SK-N-SH (cell line): ENCODE measurements around the gene PIANP. TPM values are rescaled to one million over a fixed set of nuclear protein-coding genes. Genes with fewer than 3 reads are reported as not detected.

Experiments
- CTCF ChIA-PET: fragments of 300-600, 350-600 bp; formaldehyde crosslinking; extraction: SDS; loops from one replicate; lab custom pipeline; 2021; lab: Yijun Ruan, JAX
- POLR2A ChIA-PET: fragments of 350-600 bp; sonication (Branson Sonifier 250); formaldehyde crosslinking; extraction: SDS; loops from one replicate; lab custom pipeline; 2020; ENCODE audit warnings: antibody characterized with exemption, inconsistent platforms; lab: Yijun Ruan, JAX
- DNase-seq: peaks from one replicate; pipeline ENCODE4 v3.0.0; 2012
- H2AFZ ChIP-seq: fragments of 200-600 bp; sonication (generic); 2 replicates; pipeline ENCODE4 v1.8.1; 2016; ENCODE audit warnings: antibody characterized with exemption, mild to moderate bottlenecking, low read depth
- H3F3A ChIP-seq: fragments of 200-600 bp; sonication (generic); replicated peaks from 2 replicates; pipeline ENCODE3; 2016; ENCODE audit warnings: antibody characterized with exemption, mild to moderate bottlenecking; ENCODE audit not compliant: insufficient read depth
- H3K27ac ChIP-seq, 2 experiments: fragments of 200-500 bp in 1 of 2; fragments of 200-600 bp in 1 of 2; sonication (Bioruptor generic) in 1 of 2; sonication (generic), shearing (Covaris generic) in 1 of 2; 2 replicates each; pipeline versions ENCODE4 v1.5.1 to v1.6.1; 2014 to 2016; ENCODE audit warnings: low read depth in 2 of 2, inconsistent platforms in 1 of 2, low read length in 1 of 2, mild to moderate bottlenecking in 1 of 2, mixed read lengths in 1 of 2
- H3K27me3 ChIP-seq: fragments of 200-600 bp; sonication (generic), shearing (Covaris generic); 2 replicates; pipeline ENCODE4 v1.6.1; 2016; ENCODE audit warnings: mixed run types; ENCODE audit not compliant: insufficient read depth
- H3K36me3 ChIP-seq, 2 experiments: fragments of 200-500 bp in 1 of 2; fragments of 200-600 bp in 1 of 2; sonication (Bioruptor generic) in 1 of 2; sonication (generic) in 1 of 2; replicated peaks in 1 of 2; 2 replicates each; pipeline versions ENCODE3 to v1.5.1; 2014 to 2016; ENCODE audit warnings: low read length in 1 of 2, mild to moderate bottlenecking in 1 of 2; ENCODE audit not compliant: insufficient read depth in 2 of 2, control insufficient read depth in 1 of 2
- H3K4me1 ChIP-seq, 2 experiments: fragments of 200-500 bp in 1 of 2; fragments of 200-600 bp in 1 of 2; sonication (Bioruptor generic) in 1 of 2; sonication (generic), shearing (Covaris generic) in 1 of 2; 2 replicates each; pipeline versions ENCODE4 v1.5.1 to v1.6.1; 2014 to 2016; ENCODE audit warnings: low read depth in 1 of 2, low read length in 1 of 2, mixed run types in 1 of 2; ENCODE audit not compliant: insufficient read depth in 2 of 2, control insufficient read depth in 1 of 2
- H3K4me2 ChIP-seq: fragments of 200-600 bp; sonication (generic), shearing (Covaris generic); 2 replicates; pipeline ENCODE4 v1.6.1; 2017; ENCODE audit warnings: mixed run types
- H3K4me3 ChIP-seq, 2 experiments: fragments of 200-500 bp in 1 of 2; fragments of 200-600 bp in 1 of 2; sonication (Bioruptor generic) in 1 of 2; sonication (generic), shearing (Covaris generic) in 1 of 2; 2 replicates each; pipeline versions ENCODE4 v1.5.1 to v1.8.1; 2014 to 2016; ENCODE audit warnings: low read depth in 2 of 2, inconsistent platforms in 1 of 2, low read length in 1 of 2, mild to moderate bottlenecking in 1 of 2, mixed read lengths in 1 of 2, moderate library complexity in 1 of 2
- H3K79me2 ChIP-seq: fragments of 200-600 bp; sonication (generic); 2 replicates; pipeline ENCODE4 v1.8.1; 2017; ENCODE audit warnings: mild to moderate bottlenecking; ENCODE audit not compliant: insufficient read depth
- H3K9ac ChIP-seq: fragments of 200-600 bp; sonication (generic); 2 replicates; pipeline ENCODE4 v1.6.1; 2017; ENCODE audit warnings: mixed run types
- H3K9me2 ChIP-seq: fragments of 200-600 bp; sonication (generic); 2 replicates; pipeline ENCODE4 v1.6.1; 2017; ENCODE audit warnings: mixed run types
- H3K9me3 ChIP-seq: fragments of 200-600 bp; sonication (generic); 2 replicates; pipeline ENCODE4 v1.6.1; 2017; ENCODE audit warnings: mixed run types, mild to moderate bottlenecking, moderate library complexity
- H4K20me1 ChIP-seq: fragments of 200-600 bp; sonication (generic); 2 replicates; pipeline ENCODE4 v1.6.1; 2017; ENCODE audit warnings: mild to moderate bottlenecking, mixed run types; ENCODE audit not compliant: insufficient read depth
- CHD2 ChIP-seq: fragments of 150-350 bp; IDR thresholded peaks from 2 replicates; pipeline ENCODE4 v1.6.1; 2018; ENCODE audit warnings: low read length; ENCODE audit not compliant: partially characterized antibody
- EP300 ChIP-seq, 2 experiments: IDR thresholded peaks; 2 replicates each; pipeline versions ENCODE4 v1.4.0 to v1.6.1; 2012; ENCODE audit warnings: borderline replicate concordance in 1 of 2, low read depth in 1 of 2, low read length in 1 of 2
- FOXJ3 ChIP-seq: sonication (generic); formaldehyde crosslinking; IDR thresholded peaks from 2 replicates; pipeline ENCODE4 v1.5.1; 2020; ENCODE audit warnings: mild to moderate bottlenecking, missing genetic modification reagents
- FOXM1 ChIP-seq: IDR thresholded peaks from 2 replicates; pipeline ENCODE4 v1.4.0; 2012; ENCODE audit warnings: low read depth, mild to moderate bottlenecking
- JUND ChIP-seq: IDR thresholded peaks from 2 replicates; pipeline ENCODE4 v1.4.0; 2012
- MEF2A ChIP-seq: IDR thresholded peaks from 2 replicates; pipeline ENCODE4 v1.4.0; 2012; ENCODE audit warnings: low read depth, borderline replicate concordance
- MXI1 ChIP-seq: IDR thresholded peaks from 2 replicates; pipeline ENCODE4 v1.6.1; 2012; ENCODE audit warnings: mild to moderate bottlenecking, low read depth, low read length, improper control_type of control experiment
- NFIC ChIP-seq: IDR thresholded peaks from 2 replicates; pipeline ENCODE4 v1.4.0; 2012; ENCODE audit warnings: borderline replicate concordance
- NRF1 ChIP-seq: IDR thresholded peaks from 2 replicates; pipeline ENCODE4 v1.6.1; 2012; ENCODE audit warnings: low read depth, mild to moderate bottlenecking, low read length
- REST ChIP-seq: IDR thresholded peaks from 2 replicates; pipeline ENCODE4 v1.6.1; 2012; ENCODE audit warnings: mild to moderate bottlenecking, low read depth, low read length, moderate library complexity
- RFX5 ChIP-seq: IDR thresholded peaks from 2 replicates; pipeline ENCODE4 v1.6.1; 2012; ENCODE audit warnings: mild to moderate bottlenecking, improper control_type of control experiment, low read length
- RXRA ChIP-seq: IDR thresholded peaks from 2 replicates; pipeline ENCODE4 v1.4.0; 2012; ENCODE audit warnings: low read depth, mild to moderate bottlenecking, borderline replicate concordance
- SMC3 ChIP-seq: IDR thresholded peaks from 2 replicates; pipeline ENCODE4 v1.6.1; 2012; ENCODE audit warnings: low read depth, low read length, improper control_type of control experiment
- TAF1 ChIP-seq: IDR thresholded peaks from 2 replicates; pipeline ENCODE4 v1.6.1; 2012; ENCODE audit warnings: low read depth, mild to moderate bottlenecking, low read length, moderate library complexity, borderline replicate concordance
- USF1 ChIP-seq: IDR thresholded peaks from 2 replicates; pipeline ENCODE4 v1.4.0; 2012; ENCODE audit warnings: low read depth, borderline replicate concordance
- USF2 ChIP-seq: fragments of 150-350 bp; IDR thresholded peaks from 2 replicates; pipeline ENCODE4 v1.6.1; 2017; ENCODE audit warnings: antibody characterized with exemption, low read length, low read depth, borderline replicate concordance
- YY1 ChIP-seq: IDR thresholded peaks from 2 replicates; pipeline ENCODE4 v1.4.0; 2012; ENCODE audit warnings: low read depth, mild to moderate bottlenecking
- WGBS: methylation state at CpG from one replicate; pipeline ENCODE4 v1.1.6; 2017; ENCODE audit warnings: low lambda C conversion rate; 5-methylcytosine and 5-hydroxymethylcytosine counted together
- polyA plus RNA-seq, 3 experiments: library from polyadenylated mRNA; depleted of rRNA; stranded (reverse); fragments of >200 nt; gene quantifications; 2 replicates each; pipeline ENCODE4 v1.2.3, GENCODE V29; 2012

PIANP gene
- polyA plus RNA-seq, 1 of the 3 experiments (the other 2 are of a cell fraction): 9.9 TPM

- TF ChIP-seq CHD2: no peak
- peak; percentile 76 for TF ChIP-seq SMC3
- TF ChIP-seq RXRA: no peak
- TF ChIP-seq NRF1: no peak
- no peak for TF ChIP-seq FOXJ3 (CRISPR knock-in tag)
- TF ChIP-seq USF2: no peak
- TF ChIP-seq MXI1: no peak
- TF ChIP-seq MEF2A: no peak
- TF ChIP-seq FOXM1: no peak
These were observed 35.0 kb upstream of the PIANP start (continued) for GRCh38 chr12:6735448-6736191.

- Histone ChIP-seq H3K36me3 (peaks cover 10 to 25% of the 10 kb centered on the region in 2 experiments), H3K79me2 (no peaks in the 10 kb centered on the region), H3K9ac (no peak overlapping the region), H3K4me2 (no peak overlapping the region), H3K27me3 (no peaks in the 10 kb centered on the region), H3K9me3 (no peaks in the 10 kb centered on the region), H3K4me3 (no peak overlapping the region), H3K27ac (peak overlapping the region in 1 of 2 experiments; percentile 50; a peak in 1 of 4 replicates), H3K4me1 (peaks cover 0 to 6% of the 10 kb centered on the region in 2 experiments; a peak in 1 of 4 replicates), H2AFZ (no peak overlapping the region), H4K20me1 (no peaks in the 10 kb centered on the region), H3K9me2 (no peaks in the 10 kb centered on the region), H3F3A (peaks cover 15% of the 10 kb centered on the region)
- ChIA-PET POLR2A (interaction anchor here (0.7 kb wide), 1 partner anchor 11 kb away, joined by 3 read pairs; the partner anchor contains the start of gene COPS7A), CTCF (interaction anchor here (0.6 to 9.5 kb wide), 11 partner anchors 10 to 119 kb away, joined by 3 to 80 read pairs (median 5); partner anchors contain the start of genes COPS7A, MLF2 and PTMS)
- no peak for TF ChIP-seq TAF1
- TF ChIP-seq FOXJ3 (CRISPR knock-in tag): no peak
- TF ChIP-seq RFX5: no peak
- TF ChIP-seq FOXM1: no peak
- TF ChIP-seq JUND: no peak
- DNase-seq: no peak
- WGBS: 91% methylated on average over 10 of the region's 10 CpGs
These were observed 34.1 kb upstream of the PIANP start for GRCh38 chr12:6734506-6735387.

- DNase-seq: no peak
- H2AFZ ChIP-seq: no peak overlapping the region
- H3K9me2 ChIP-seq: no peaks in the 10 kb centered on the region
- peaks cover 8% of the 10 kb centered on the region; the same call in 1 of the 2 replicates for H3K79me2 ChIP-seq
- H3F3A ChIP-seq: peaks cover 4% of the 10 kb centered on the region
- H4K20me1 ChIP-seq: no peaks in the 10 kb centered on the region
- peaks cover 19 to 49% of the 10 kb centered on the region in 2 experiments for H3K36me3 ChIP-seq
- H3K4me1 ChIP-seq: peaks cover 0 to 4% of the 10 kb centered on the region in 2 experiments; a peak in 1 of 4 replicates
- H3K4me3 ChIP-seq: no peak overlapping the region
- no peaks in the 10 kb centered on the region for H3K9me3 ChIP-seq
- 99% methylated on average over 7 of the region's 8 CpGs for WGBS
- no peak overlapping the region for H3K9ac ChIP-seq
- ChIA-PET CTCF (interaction anchor here (0.7 to 9.5 kb wide), 6 partner anchors 22 to 142 kb away, joined by 3 to 80 read pairs (median 4); partner anchors contain the start of gene MLF2), POLR2A (no interaction called here)
- no peak overlapping the region for H3K4me2 ChIP-seq
- no peaks in the 10 kb centered on the region for H3K27me3 ChIP-seq
- H3K27ac ChIP-seq: no peak overlapping the region
- no peak for TF ChIP-seq MEF2A
- no peak for TF ChIP-seq RFX5
- no peak for TF ChIP-seq USF1
- TF ChIP-seq NFIC: no peak
- TF ChIP-seq EP300 (IDR thresholded peaks at IDR 0.05; ENCODE audit: borderline replicate concordance in 1 of 2, low read depth in 1 of 2, low read length in 1 of 2): no peak
- TF ChIP-seq YY1: no peak
- no peak for TF ChIP-seq NRF1
- no peak for TF ChIP-seq TAF1
- no peak for TF ChIP-seq FOXM1
- no peak for TF ChIP-seq REST
These were observed 29.6 kb upstream of the PIANP start for GRCh38 chr12:6730169-6730568.
